A673 (cell line): Measurements from ENCODE around the gene DHX57. TPM values are rescaled to one million over a fixed set of nuclear protein-coding genes. Genes with fewer than 3 reads are reported as not detected.

Experiments used
- BruUV-seq: library from RNA; stranded (reverse); fragments of 400-500 nt; replicated peaks from 2 replicates; lab custom pipeline; 2021; lab: Mats Ljungman, UMichigan
- CTCF ChIA-PET: fragments of 300-600 bp; sonication (Branson Sonifier 250); formaldehyde crosslinking; loops from one replicate; lab custom pipeline; 2022; ENCODE audit warnings: antibody characterized with exemption; lab: Charles Lee
- POLR2A ChIA-PET: fragments of 300-600 bp; sonication (Branson Sonifier 250); formaldehyde crosslinking; loops from one replicate; lab custom pipeline; 2022; ENCODE audit warnings: antibody characterized with exemption; ENCODE audit not compliant: low non-redundant PET; lab: Charles Lee
- DNase-seq: peaks from one replicate; pipeline ENCODE4 v3.0.0-alpha.2; 2015; ENCODE audit warnings: low spot score
- H3K27ac ChIP-seq: fragments of 200-600 bp; sonication (generic); 2 replicates; pipeline ENCODE4 v1.5.1; 2016; ENCODE audit warnings: mixed run types, low read depth, mild to moderate bottlenecking, mixed read lengths, antibody characterized with exemption, low read length; ENCODE audit not compliant: poor library complexity, severe bottlenecking
- H3K27me3 ChIP-seq: fragments of 200-600 bp; sonication (generic); replicated peaks from 2 replicates; pipeline ENCODE4 v1.6.1; 2017; ENCODE audit warnings: mixed run types, low read depth, mild to moderate bottlenecking, mixed read lengths, antibody characterized with exemption, low read length; ENCODE audit not compliant: insufficient read depth, poor library complexity
- H3K36me3 ChIP-seq: fragments of 200-600 bp; sonication (generic); 2 replicates; pipeline ENCODE4 v1.6.1; 2016; ENCODE audit warnings: mixed run types, mild to moderate bottlenecking, mixed read lengths, antibody characterized with exemption, low read length; ENCODE audit not compliant: insufficient read depth, poor library complexity, severe bottlenecking
- H3K4me1 ChIP-seq: fragments of 200-600 bp; sonication (generic); 2 replicates; pipeline ENCODE4 v1.6.1; 2017; ENCODE audit warnings: mixed run types, mild to moderate bottlenecking, mixed read lengths, antibody characterized with exemption, low read length; ENCODE audit not compliant: insufficient read depth, poor library complexity, severe bottlenecking
- H3K4me3 ChIP-seq: fragments of 200-600 bp; sonication (generic); 2 replicates; pipeline ENCODE4 v1.5.1; 2016; ENCODE audit warnings: low read depth, mixed run types, mild to moderate bottlenecking, mixed read lengths, low read length; ENCODE audit not compliant: poor library complexity, severe bottlenecking
- H3K9me3 ChIP-seq: fragments of 200-600 bp; sonication (generic); 2 replicates; pipeline ENCODE4 v1.6.1; 2016; ENCODE audit warnings: mixed run types, low read depth, mild to moderate bottlenecking, mixed read lengths, antibody characterized with exemption, low read length; ENCODE audit not compliant: poor library complexity, severe bottlenecking
- CTCF ChIP-seq: fragments of 300-800, 200-600 bp; sonication (generic); conservative IDR thresholded peaks from 2 replicates; pipeline ENCODE4 v1.5.1; 2017; ENCODE audit warnings: low read depth, mild to moderate bottlenecking, antibody characterized with exemption, low read length, moderate library complexity, mixed read lengths
- EZH2 ChIP-seq: fragments of 200-600 bp; sonication (generic); IDR thresholded peaks from 2 replicates; pipeline ENCODE4 v1.6.1; 2017; ENCODE audit warnings: borderline replicate concordance, low read depth, mild to moderate bottlenecking, mixed read lengths, antibody characterized with exemption, low read length; ENCODE audit not compliant: poor library complexity, severe bottlenecking
- intact Hi-C: fragments of 100-400 bp; cut with micrococcal nuclease; formaldehyde crosslinking; loops from one replicate; pipeline ENCODE4 v1.10.0; 2022; ENCODE audit not compliant: unreplicated experiment
- total RNA-seq: library from RNA; stranded (reverse); gene quantifications from 2 replicates; pipeline ENCODE4 v1.2.3, GENCODE V29; 2021

DHX57 gene
- total RNA-seq, 1 experiment from 2014 or later, result 30.6 TPM

GRCh38 chr2:38750891-38751595, 124.7 kb downstream of the DHX57 start, which contains the start of gene SRSF7:
Gene SRSF7, minus strand, starts transcription at chr2:38751361. Its CDS starts 105 bp downstream, at chr2:38751256.
- peaks cover 41% of the 10 kb centered on the region for H3K36me3 ChIP-seq
- no peaks in the 10 kb centered on the region for H3K9me3 ChIP-seq
- POLR2A ChIA-PET, result interaction anchor here (0.6 to 1.8 kb wide), 40 partner anchors 8 to 1424 kb away, joined by 3 to 24 read pairs (median 4); no protein-coding TSS in a partner anchor
- H3K4me1 ChIP-seq, result peaks cover 51% of the 10 kb centered on the region
- TSS peak; percentile 37 for BruUV-seq
- H3K4me3 ChIP-seq, result peak within 1 kb of the TSS; percentile 90
- H3K27ac ChIP-seq, result peak within 1 kb of the TSS; percentile 99
- CTCF ChIA-PET, result interaction anchor here (0.6 kb wide), 1 partner anchor 26 kb away, joined by 3 read pairs; no protein-coding TSS in a partner anchor
- DNase-seq, result peak; percentile 100
- intact Hi-C loops, result no loop called here
- TF ChIP-seq CTCF, result no peak
- no peak for TF ChIP-seq EZH2
- no peaks in the 10 kb centered on the region for H3K27me3 ChIP-seq

GRCh38 chr2:38750011-38750890, 125.5 kb downstream of the DHX57 start:
- Histone ChIP-seq H3K4me3 (peak overlapping the region; percentile 90), H3K36me3 (peaks cover 49% of the 10 kb centered on the region), H3K9me3 (no peaks in the 10 kb centered on the region), H3K27ac (peak overlapping the region; percentile 99), H3K4me1 (peaks cover 59% of the 10 kb centered on the region), H3K27me3 (no peaks in the 10 kb centered on the region)
- intact Hi-C loops, result no loop called here
- ChIA-PET CTCF (no interaction called here), POLR2A (interaction anchor here (0.5 to 1.8 kb wide), 9 partner anchors 8 to 373 kb away, joined by 3 to 24 read pairs (median 5); no protein-coding TSS in a partner anchor)
- TF ChIP-seq CTCF (no peak), EZH2 (no peak)
- BruUV-seq, result no TSS peak
- peak; percentile 55 for DNase-seq

GRCh38 chr2:38748943-38749804, 126.6 kb downstream of the DHX57 start:
- H3K36me3 ChIP-seq, result peaks cover 60% of the 10 kb centered on the region
- ChIA-PET CTCF (no interaction called here), POLR2A (no interaction called here)
- H3K4me1 ChIP-seq, result peaks cover 66% of the 10 kb centered on the region
- TF ChIP-seq CTCF (no peak), EZH2 (no peak)
- peak overlapping the region; percentile 90 for H3K4me3 ChIP-seq
- H3K27me3 ChIP-seq, result no peaks in the 10 kb centered on the region
- no TSS peak for BruUV-seq
- intact Hi-C loops, result loop anchor here (5.0 kb wide), 1 partner anchor 78 kb away; no protein-coding TSS in a partner anchor
- no peaks in the 10 kb centered on the region for H3K9me3 ChIP-seq
- no peak overlapping the region for H3K27ac ChIP-seq
- DNase-seq, result no peak
